ENCODE data around the gene FCN1.

The FCN1 gene

DNA sequence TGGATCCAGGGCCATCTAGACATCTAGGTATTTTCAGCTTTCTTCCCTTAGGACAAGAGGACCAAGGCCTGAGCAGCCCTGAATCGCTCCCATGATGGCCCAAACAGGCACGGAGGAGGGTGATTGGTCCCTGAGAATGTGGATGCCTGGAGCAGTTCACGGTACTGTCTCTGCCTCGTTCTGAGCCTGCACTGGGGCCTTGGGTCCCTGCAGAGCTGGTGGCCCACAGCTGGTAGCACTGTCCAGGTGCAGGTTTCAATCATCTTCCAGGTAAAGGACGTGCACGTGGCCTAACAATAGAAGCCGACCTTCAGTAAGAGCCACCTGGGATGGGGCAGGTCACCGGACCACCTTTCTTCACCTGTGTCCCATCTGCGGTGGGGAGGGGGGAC lies 19.4 kb upstream of the FCN1 start:
- DNase-seq (ENCODE audit: low read depth in 3 of 3) = no peak

- no peak for DNase-seq (ENCODE audit: low read depth in 3 of 3)
These were observed 18.8 kb upstream of the FCN1 start for GRCh38 chr9:134936346-134937163.

GRCh38 chr9:134935701-134936345 lies 18.1 kb upstream of the FCN1 start:
- no peak for DNase-seq (ENCODE audit: low read depth in 3 of 3)

DNA sequence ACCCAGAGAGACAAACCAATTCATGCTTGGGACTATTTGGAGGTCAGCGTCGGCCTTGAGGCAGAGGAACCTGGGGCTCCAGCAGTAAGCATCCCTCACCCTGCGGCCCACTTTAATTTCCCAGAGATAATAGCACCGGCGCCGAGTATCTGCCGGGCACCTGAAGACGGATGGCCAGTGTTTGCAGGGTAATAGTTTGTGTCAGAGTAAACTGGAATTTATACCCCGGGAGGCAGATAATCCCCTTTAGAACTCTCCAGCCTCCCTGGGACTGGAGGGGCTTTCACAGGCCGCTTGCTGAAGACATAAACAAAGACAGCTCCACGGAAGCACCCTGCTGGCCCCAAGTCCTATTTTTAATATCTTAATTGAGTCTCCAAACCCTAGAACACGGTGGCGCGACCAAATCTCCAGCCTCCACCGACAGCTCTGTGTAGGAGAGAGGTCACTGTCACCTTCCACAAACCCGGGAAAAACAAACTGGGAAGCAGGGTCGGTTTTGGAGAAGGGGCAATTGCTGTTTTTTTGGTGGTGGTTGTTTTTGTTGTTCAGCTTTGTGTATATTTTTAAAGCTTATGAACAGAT lies 17.4 kb upstream of the FCN1 start:
- no peak for DNase-seq (ENCODE audit: low read depth in 3 of 3)

GRCh38 chr9:134933076-134933659 lies 15.5 kb upstream of the FCN1 start:
- DNase-seq (ENCODE audit: low read depth in 3 of 3) = no peak

GRCh38 chr9:134932606-134933005 lies 14.9 kb upstream of the FCN1 start:
- DNase-seq (ENCODE audit: low read depth in 3 of 3) = no peak

DNA sequence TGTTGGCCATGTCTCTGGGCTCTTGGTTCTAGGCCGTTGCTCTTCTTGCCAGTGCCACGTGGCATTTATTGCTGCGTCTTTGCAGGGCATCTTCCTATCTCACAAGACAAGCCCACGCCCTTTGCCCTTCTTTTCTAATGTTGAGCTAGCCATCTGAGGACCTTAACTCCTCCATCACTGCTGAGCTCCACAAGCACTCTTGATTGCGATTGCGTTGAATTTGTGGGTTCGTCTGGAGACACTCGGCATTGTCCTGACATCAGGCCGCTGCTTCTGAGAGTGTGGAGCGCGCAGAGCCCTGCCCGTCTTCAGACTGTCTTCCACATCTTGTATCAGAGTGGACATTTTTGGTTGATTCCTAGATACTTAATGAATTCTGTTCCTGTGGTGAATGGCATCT lies 14.5 kb upstream of the FCN1 start:
- no peak for DNase-seq (ENCODE audit: low read depth in 3 of 3)

DNA sequence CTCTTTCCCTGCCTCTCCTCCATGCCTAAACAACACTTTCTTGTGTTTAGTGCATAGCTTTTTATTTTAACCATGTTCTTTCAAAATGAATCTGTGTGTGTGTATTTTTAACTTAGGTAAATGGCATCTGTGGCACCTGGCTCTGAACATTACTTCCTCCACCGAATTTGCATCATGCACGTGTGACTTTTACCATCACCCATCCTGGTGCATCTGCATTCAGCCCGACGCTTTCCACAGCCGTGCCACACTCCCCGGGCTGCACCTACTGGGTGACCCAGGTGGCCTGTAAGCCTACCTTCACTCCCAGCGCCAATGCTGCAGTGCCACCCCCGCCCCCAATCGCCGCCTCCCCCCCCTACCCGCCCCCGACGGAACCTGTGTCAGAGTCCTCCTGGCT lies 12.7 kb upstream of the FCN1 start:
- DNase-seq (ENCODE audit: low read depth in 3 of 3) = no peak

GRCh38 chr9:134929193-134930158 lies 11.8 kb upstream of the FCN1 start:
- no peak for DNase-seq (ENCODE audit: low read depth in 3 of 3)

DNA sequence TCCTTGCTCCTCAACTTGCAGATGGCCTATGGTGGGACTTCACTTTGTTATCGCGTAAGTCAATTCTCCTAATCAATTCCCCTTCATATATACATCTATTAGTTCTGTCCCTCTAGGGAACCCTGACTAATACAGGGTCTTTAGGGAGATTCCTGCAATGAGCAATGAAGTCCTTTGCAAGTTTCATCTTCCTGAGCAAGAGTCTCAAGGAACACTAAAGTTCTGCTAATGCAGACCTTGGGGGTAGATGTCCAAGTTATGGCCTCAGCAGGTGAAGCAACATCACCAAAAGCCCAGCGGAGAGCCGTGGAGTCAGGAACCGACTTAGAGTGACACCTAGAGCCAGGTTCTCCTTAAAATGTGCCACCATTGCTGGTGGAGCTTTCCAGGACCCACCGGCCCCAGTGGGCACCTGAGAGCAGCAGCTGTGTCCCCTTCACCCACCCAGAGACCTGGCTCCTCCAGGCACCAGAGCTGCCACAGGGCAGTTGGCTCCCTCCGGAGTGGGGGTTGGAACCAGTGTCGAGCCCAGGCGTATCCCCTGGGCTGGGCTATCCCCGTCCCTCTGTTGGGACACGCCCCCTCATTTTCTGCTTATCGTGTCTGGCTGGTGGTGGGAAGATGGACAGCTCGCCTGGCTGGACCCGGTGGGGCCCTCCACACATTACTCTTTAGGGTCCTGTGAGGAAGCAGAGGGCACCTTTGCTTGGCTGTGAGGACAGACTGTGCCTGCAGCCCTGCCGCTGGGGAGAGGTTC lies 10.9 kb upstream of the FCN1 start:
- DNase-seq (ENCODE audit: low read depth in 3 of 3) = no peak

GRCh38 chr9:134925011-134925511 lies 7.3 kb upstream of the FCN1 start:
- DNase-seq (ENCODE audit: low read depth in 3 of 3) = no peak

GRCh38 chr9:134923466-134923865 lies 5.8 kb upstream of the FCN1 start:
- DNase-seq (ENCODE audit: low read depth in 3 of 3) = no peak

GRCh38 chr9:134922932-134923240 lies 5.2 kb upstream of the FCN1 start:
- DNase-seq (ENCODE audit: low read depth in 3 of 3) = no peak

- no peak for DNase-seq (ENCODE audit: low read depth in 3 of 3)
These were observed 4.6 kb upstream of the FCN1 start for GRCh38 chr9:134922066-134922931.

DNA sequence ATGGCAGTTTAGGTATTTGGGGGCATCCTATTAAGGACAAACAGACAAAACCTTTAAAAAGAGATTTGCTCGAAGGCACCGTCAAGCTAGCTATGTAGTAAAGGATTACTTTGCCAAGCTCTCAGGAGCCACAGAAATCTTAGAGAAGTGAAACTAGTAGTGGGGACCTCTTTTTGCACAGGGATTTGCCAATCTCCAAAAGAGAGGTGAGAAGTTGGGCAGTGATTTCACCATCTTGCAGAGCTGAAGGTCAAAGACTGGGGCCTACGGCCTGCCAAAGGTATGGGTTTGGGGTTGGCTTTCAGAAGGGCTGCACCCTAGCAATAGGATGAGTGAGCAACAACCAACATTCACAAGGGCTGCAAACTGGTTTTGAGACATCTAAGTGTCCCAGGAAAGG lies 1.6 kb upstream of the FCN1 start:
- no peak for DNase-seq (ENCODE audit: low read depth in 3 of 3)

DNA sequence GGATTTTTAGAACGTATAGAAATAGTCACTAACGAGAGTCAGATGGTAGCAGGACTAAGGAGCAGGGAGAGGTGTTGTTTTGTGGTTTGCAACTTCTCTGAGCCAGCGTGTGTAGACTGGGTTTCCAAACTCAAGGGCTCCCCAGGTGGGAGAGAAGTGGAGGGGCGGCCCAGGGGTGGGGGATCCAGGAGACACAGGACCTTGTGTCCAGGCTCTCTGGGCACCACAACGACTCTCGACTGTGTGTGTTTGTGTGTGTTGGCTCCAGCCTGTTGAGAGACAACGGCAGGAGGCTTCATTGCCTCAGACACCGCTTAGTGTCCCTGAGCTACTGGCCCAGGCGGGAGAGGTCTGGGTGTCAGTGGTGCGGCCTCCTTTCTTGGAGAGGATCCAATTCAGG lies 934 bp upstream of the FCN1 start:
- no peak for DNase-seq (ENCODE audit: low read depth in 3 of 3)

- no peak for DNase-seq (ENCODE audit: low read depth in 3 of 3)
These were observed 1.5 kb downstream of the FCN1 start for GRCh38 chr9:134916161-134916665.

DNA sequence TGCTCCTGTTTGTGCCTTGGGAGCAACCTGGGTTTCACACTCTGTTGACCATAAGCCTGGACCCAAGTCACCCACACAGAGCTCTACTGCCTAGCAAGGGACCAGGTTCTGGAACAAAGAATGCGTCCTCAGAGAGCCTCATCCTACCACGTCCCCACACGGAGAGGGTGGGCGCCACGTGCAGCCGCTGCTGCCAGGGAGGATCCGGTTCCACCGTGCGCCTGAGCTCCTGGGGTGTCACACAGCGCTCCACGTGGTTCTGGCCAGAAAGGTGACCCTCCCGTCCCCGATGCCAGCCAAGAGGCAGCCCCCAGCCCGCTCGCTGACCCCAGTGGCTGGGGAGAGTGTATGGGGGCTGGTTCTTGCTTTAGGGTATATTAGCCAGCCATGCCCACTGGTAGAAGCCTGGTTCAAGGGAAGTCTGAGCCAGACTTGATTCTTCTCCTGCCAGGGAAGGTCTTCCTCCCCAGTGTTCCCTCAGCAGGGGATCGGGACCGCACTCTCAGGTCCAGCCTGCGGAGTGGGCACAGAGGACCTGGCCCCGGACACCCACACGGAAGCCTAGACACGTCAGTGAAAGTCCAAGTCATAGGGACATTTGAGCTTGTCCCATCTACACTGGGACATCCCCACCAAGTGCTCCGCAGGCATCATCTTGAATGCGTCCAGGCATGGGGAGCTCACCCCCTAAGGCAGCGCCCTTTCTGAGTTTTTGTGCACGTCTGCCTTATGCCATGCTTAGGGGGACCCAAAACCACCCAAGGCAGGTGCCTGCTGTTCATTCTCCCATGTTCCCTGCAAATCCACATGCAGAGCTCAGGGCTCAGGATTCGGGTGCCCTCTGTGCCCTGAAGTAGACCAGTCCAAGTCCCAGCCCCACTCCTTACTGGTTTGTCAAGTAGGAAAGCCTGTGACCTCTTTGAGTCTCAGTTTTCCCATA lies 2.4 kb downstream of the FCN1 start:
- DNase-seq (ENCODE audit: low read depth in 3 of 3) = no peak

- no peak for DNase-seq (ENCODE audit: low read depth in 3 of 3)
These were observed 3.2 kb downstream of the FCN1 start for GRCh38 chr9:134914501-134914834.
